ENCODE data around the gene GYPC.
"Not testable (repeated sequence)": the region's sequence is repeated elsewhere in the genome, so short reads cannot be mapped to it uniquely, and the experiment has no call there.

The GYPC gene

DNA sequence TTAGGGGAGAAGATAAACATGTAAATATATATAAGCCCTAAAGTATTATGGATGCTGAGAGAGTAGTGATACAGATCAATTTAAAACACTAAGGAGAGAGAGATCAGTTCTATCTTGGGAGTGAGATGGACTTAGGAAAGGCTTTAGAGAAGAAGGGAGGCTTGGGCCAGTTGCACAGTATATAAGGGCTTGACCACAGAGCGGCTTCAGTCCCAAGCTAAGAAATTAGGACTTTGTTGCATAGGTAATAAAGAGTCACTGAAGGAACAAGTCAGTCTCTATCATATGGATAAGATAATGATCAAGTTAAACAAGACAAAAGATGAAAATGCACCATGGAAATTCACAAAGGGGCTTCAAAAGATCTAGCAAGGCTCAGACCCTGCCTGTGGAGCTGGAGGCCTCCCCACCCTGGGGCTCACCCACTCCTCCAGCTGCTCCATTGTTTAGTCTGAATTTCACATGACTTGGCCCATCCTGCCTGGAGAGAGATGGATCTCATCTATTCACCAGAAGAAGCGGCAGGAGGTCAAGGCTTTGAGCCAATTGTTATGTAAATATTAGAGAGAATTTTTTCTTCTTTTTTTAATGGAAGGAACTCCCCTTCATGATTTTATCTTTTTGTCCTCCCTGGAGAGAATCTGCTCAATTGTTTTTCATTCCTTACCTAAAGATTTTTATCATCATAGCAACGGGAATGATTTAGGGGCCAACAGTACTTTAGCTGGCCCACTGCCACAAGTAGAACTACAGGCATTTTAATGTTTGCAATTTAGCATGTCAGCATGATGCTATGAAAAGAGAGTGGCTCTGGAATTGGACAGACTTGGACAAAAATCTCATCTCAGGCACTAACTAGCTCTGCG lies 44.0 kb downstream of the GYPC start:
- no peak for DNase-seq (ENCODE audit: low spot score)

DNA sequence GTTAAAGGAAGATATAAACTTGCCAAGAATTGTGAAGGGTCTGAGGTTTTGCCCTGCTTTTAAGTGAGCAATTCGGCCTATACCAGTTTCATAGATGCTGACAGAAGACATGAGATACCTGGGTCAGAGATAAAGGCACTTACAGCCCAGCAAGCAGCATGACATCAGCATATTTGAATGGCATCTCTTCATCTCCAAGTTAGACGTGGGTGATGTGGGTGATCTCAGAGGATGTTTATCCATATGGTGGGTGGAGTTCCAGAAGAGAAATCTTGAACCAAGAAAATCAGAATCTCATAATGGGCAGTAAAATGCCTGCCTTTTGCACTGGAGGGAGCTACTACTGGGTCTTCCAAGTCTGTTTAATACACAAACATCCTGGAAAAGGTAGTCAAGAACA lies 44.7 kb downstream of the GYPC start:
- no peak for DNase-seq (ENCODE audit: low spot score)

DNA sequence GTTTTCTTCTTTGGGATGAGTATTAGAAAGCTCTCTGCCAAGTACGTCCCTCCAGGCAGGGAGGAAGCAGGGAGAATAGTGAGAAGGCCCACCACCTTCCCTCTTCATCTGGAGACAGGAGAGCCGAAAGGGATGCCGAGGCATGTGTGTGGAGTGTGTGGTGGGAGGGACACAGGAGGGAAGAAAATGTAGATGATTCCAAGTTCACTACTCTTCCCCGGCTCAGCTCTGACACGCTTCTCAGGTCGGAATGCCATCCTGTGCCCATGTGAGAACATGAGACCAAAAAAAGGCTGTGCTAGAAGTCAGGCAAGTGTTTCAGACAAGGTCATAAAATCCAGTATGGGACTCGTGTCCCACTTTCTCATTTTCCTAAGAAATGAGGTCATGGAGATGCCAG lies 47.4 kb downstream of the GYPC start:
- no peak for DNase-seq (ENCODE audit: low spot score)

DNA sequence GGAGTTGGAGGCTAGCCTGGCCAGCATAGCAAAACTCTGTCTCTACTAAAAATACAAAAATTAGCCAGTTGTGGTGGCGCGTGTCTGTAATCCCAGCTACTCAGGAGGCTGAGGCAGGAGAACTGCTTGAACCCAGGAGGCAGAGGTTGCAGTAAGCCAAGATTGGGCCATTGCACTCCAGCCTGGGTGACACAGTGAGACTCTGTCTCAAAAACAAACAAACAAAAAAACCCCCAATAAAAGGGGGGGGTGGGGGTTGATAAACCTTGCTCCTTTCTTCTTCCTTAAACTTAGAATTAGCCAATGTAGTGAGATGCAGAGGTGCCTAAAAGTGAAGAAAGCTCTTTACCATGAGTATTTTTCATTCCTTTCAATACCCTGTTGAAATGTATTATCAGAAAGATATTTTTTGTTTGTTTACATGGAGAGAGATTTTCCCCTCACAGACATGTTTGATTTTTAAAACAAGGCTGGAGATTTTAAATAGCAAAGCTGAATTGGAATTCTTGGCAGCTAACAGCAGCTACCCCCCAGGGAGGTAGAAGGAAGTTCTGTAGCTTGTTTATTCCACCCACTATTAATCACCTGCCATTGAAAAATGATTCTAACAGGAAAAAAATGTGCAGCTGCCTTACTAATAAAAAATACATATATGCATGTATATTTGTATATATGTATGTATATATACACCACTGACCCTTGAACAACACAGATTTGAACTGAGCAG lies 48.6 kb downstream of the GYPC start:
- DNase-seq (ENCODE audit: low spot score), result no peak

DNA sequence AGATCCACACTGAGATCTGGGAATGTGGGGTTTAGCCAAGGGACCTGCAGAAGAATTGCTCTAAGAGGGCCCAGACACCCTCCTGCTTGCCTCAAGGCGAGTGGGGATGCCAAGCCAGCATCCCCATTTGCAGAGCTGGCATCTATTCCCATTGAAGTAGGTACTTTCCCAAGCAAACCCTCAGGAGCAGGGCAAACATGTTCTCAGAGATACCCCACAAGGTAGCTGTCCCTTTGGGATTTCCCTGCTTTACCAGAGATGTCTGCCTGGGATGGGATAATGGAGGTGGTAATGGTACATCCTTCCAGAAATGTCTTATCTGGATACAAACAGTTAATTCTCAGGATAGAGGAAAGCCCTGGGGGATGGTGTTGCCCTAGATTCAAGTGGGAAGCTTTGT lies 51.2 kb downstream of the GYPC start:
- no peak for DNase-seq (ENCODE audit: low spot score)

DNA sequence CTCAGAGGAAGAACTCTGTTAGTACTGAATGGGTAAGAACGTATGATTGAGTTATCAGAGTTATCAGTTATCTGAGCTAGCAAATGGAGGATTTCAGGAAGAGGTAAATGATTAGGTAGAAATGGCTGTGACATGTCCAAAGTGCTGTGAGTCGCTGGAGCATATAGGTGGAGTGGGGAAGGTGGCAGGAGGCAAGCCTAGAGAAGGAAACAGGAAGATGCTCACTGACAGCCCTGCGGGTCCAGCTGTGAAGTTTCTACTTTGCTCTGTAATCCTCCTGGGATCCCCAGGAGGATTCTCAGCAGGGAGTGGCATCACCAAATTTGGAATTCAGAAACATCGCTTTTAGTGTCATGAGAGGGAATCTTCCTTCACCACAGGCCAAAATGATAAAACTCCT lies 52.0 kb downstream of the GYPC start:
- no peak for DNase-seq (ENCODE audit: low spot score)

DNA sequence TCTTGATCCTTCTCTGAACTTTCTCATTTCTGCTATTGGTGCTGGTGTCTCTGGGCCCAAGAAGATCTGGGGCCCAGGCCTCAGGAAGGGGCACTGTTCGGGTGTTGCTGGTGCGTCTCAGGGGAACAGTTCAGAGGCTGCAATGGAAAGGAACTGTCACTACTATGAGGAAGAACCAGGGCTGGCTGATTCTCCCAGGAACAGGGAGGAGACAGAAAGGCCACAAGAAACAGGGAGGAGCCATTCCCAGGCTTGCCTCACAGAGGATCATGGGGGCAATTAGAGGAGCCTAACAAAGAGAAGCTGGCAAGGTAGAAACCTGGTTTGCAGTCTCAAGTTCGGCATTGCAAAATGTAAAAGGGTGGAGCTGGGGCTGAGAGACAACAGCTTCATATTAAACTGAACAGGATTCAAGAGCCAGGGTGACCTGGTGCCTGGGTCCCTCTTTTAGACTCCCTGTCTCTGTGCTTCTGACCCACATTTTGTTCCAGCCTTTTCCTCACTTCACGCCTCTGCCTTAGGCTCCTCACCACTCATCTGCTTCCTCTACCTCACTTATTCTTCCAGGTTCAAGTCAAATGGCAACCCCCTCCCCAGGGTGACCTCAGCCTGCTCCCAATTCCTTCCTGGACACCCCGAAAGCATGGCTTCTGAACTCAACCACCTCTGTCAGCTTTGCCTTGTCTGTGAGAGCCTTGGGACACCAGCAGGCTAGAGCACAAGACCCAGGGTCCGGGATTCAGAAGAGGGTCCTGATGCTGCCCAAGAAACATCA lies 58.4 kb downstream of the GYPC start:
- DNase-seq (ENCODE audit: low spot score), result no peak

DNA sequence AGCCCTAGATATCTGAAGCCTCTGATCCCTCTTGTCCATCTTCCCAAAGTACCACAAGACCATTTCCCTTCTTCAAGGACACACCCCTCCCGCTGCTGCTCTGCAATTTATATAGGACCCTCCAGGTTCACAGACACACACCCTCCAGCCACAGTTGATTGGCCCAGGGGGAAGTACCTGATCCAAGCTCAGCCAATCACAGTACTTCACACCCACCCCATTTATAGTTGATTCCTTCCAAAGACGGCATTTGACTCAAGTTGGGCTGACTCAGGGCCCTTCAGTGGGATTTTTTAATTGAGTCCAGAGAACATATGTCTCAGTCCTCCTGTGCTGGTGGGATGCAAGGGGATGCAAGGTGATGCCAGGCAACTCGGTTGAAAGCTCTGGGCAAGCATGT lies 59.2 kb downstream of the GYPC start:
- DNase-seq (ENCODE audit: low spot score), result no peak

DNA sequence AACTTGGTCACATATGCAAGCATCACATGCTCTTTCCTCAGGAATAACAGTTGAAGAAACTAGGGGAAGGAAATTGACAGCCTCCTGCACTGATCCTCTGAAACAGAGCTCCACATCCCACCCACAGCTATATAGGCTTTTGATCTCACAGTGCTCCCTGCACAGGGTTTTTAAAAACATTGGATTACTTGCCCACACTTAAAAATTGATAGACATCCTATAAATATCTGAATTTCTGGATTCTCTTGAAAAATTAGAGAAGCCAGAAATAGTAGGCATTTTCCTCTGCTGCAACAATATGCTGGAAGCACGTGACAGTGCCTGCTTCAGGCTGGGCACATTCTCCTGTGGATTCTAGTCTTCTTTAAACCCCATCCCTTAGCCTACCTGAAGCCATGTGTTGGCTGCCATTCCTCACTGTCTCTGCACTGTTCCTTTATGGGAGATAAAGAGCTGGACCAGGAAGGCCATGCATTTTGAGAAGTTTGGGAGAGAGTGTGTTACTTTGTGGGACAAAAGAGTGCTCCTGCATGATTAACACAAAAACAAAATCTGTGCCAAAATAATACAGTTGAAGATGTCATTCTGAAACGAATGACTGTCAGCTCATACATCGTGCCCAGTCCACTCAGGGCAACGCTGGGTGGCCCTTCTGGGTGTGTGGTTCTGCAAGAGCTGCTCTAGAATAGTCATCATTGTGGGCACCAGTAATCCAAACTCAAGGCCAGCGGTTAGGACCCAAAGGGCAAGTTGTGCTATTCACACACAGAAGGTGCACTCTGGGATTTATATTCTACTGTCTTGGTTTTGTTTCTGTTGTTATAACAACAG lies 59.8 kb downstream of the GYPC start:
- DNase-seq (ENCODE audit: low spot score), result no peak

DNA sequence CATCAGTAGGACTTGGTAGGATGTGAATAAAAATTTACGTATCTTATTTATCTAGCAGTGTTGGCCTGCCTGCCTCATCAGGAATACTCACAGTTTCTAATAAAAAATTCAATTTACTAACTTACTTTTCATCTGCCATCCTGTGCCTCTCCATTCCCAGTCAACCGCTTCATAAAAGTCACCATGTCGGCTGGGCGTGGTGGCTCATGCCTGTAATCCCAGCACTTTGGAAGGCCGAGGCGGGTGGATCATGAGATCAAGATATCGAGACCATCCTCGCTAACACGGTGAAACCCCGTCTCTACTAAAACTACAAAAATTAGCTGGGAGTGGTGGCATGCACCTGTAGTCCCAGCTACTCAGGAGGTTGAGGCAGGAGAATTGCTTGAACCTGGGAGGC lies 61.3 kb downstream of the GYPC start:
- not testable (repeated sequence) for DNase-seq (ENCODE audit: low spot score)

DNA sequence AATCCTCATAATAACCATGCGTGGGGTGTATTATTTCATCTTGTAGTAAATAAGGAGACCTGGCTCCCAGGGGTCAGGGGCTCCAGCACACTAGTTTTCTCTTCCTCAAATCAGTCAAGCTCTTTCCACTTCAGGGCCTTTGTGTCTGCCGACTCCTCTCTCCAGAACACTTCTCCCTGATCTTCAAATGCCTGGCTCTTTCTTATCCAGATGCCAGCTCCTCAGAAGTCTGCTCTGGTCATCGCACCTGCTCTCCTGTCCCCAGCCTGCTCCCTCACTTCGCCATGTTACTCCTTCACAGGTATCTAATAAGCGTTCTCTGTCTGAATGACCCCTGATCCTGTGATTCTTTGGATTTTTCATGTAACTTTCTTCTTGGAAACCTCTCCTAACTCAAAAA lies 62.0 kb downstream of the GYPC start:
- DNase-seq (ENCODE audit: low spot score), result no peak

DNA sequence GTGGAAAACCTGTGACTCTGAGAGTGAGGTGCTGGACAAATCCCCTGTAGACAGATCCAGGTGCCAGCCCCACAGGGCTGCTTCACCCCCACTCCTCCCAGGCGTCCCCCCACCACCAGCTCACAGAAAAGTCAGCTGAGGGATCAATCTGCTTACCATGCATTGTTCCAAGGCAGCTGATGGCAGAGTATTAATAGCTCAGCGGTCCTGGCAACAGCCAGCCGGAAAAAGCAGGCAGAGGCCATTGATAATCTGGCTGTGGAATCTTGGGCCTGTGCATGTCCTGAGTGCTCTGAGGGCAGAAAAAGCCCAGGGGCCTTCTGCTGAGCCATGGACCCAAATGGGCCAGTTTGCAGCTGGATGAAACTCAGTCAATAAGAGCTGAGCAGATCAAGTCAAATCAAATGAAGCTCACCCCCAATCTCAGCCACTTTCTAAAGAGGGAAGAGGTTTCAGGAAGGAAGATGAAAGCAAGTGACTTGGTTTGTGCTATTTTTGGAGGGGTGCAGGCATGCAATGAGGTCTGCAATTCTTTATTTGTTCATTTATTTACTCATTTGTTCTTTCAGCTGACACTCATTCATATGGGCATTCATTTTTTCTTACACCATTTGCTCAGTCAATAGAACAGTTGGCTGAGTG lies 63.4 kb downstream of the GYPC start:
- no peak for DNase-seq (ENCODE audit: low spot score)

DNA sequence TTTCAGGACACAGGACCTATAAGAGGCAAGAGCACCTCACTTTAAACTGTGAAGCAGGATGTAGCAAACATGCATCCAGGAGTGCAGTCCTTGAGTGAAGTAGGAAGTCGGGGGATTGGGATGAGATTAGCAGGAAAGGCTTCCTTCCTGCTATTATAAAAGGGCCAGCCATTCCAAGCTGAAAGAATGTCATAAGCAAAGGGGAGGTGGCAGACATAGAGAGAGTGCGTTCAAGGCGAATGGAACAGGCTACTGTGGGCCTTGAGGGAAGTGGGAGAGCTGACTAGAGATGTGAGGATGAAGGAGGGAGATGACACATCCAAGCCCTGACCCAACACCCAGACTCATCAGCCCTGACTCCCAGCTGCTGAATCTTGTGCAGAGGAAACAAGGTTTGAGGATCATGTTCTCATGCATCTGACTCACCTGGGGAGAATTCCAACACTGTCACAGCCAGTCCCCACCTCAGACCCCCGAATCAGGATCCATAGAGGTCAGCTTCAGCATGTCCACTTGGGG lies 63.9 kb downstream of the GYPC start:
- DNase-seq (ENCODE audit: low spot score), result peak; percentile 93

DNA sequence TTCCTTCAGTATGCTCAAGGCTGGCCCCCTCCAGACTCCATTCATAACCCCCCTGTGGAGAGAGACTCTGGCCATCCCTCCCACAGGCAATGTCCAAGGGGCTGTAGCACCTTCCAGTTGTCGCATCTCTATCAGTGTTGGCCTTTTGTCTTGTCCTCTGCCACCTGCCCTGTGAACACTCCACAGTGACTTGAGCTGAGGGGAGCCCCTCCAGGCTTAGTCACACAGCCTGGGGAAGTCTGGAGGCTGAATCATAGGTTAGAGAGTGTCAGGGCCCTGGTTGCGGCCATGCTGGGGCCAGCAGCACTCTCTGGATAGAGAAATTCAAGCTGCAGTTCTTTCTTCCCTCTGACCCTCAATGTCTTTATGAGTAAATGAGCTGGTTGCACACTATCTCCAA lies 64.7 kb downstream of the GYPC start:
- DNase-seq (ENCODE audit: low spot score), result peak; percentile 51

DNA sequence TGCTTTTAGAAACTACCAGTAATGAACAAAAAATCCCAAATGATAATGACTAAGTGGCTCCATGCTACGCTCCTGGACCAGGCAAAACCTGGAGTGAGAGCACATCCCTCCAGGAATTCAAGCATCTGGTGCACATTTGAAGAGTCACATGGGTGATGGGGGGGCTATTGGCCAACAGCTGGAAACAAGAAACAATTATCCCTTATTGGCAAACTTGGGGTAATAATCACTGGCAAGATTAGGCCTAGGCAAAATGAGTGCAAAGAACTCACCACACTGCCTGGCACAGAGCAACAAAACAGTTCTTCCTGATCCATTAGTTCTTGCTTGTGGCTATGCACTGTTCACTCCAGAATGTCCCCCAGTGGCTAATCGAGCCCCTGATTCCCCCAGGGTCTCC lies 66.1 kb downstream of the GYPC start:
- no peak for DNase-seq (ENCODE audit: low spot score)

DNA sequence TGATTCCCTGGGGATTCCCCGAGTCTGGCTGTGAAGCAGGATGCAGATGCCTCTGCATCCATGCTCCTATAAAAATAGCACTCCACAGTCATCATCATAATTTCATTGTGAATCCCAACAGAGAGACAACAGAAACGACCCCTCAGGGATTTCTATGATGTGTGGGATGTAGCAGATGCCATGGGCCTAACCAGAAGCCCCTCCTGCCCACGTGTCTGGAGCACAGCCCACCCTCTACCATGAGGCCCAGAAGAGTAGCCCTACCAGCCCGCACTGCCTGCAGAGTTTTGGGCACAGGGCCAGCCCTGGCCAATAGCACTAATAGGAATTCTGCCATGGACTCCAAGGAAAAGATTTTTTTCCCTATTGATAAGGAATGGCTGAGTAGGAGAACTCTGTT lies 66.6 kb downstream of the GYPC start:
- no peak for DNase-seq (ENCODE audit: low spot score)

DNA sequence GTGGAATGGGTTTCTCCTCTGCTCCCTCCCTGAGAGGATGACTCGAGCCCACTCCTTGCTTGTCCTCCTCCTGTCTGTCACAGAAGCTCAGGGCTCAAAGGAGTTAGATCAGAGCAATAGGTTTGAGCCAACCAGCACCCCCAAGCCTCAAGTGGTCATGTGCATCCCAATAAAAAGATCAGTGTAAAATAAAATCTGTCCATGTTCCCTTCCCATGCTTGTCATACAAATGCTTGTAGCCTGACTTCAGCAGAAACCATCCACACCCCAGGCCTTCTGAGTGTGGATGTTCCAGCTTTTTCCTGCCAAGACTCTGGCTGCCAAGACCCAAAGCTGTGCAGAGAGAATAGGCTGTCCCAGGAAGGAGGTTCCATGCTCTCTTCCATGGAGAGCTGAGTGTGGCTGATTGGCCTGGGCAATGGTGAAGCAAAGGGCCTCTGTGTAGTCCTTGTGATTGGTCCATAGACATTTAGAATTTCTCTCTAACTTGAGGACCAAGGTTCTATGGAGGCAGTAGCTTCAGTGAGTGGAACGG lies 67.4 kb downstream of the GYPC start:
- DNase-seq (ENCODE audit: low spot score), result no peak

DNA sequence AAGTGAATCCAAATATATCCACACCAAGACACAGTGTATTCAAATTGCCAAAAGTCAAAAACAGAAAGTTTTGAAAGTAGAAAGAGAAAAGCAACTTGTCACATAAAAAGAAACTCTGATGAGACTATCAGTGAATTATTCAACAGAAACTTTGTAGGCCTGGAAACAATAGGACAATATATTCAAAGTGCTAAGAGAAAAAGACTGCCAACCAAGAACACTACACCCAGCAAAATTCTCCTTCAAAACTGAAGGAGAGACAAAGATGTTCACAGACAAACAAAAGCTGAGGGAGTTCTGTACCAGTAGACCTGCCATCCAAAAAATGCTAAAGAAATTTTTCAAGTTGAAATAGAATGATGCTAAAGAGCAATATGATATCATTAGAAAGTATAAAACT lies 69.6 kb downstream of the GYPC start:
- DNase-seq (ENCODE audit: low spot score), result no peak

DNA sequence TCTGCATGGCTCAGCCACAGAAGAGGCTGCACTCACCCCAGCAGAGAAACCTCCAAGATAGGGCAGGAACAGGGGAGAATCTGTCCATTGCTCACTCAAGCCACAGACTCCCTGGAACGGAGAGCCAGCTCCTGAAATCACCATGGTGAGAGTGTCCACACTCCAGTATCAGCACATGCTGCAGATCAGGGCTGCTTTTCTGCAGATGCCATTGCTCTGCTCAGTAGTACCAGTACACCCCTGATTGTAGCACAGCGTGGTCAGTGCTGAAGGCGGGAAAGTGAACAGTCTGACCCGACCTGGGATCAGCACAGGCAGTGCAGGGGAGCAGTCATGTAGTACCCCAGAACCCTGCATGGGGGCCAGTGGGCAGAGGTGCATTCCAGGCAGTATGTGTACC lies 73.9 kb downstream of the GYPC start:
- DNase-seq (ENCODE audit: low spot score), result no peak

DNA sequence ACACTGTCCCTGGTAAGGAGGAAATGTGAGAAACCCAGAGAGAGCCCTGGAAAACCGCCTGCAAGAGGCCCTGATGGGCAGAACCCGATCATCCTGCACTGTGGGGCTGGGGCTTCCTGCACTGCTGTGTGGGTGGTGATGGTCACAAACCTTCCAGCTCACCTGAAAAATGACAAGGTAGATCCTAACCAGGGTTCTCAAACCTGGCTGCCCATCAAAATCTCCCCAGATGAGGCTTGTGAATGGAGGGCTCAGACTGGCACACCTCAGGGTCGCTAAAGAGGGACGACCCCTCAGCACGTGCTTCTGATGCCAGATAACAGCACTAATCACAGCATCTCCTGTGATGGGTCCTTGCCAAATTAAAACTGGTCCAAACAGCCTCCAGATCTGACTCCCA lies 74.7 kb downstream of the GYPC start:
- no peak for DNase-seq (ENCODE audit: low spot score)

DNA sequence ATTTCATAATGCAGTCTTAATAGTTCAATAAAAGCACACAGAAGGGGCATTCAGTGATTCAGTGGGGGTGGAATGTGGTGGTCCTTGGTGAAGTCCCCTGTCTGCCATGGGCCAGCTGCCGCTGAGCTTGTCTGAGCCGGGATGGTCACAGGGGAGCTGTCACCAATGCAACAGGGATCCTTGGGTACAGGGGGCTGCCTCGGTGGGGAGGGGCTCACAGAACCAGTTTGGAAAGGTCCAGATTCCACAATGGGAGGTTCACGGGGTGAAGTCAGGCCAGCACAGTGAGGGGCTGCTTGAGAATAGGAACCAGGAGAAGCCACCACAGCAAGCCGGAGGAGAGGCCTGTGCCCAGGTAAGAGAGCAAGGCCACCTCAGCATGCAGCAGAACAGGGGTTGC lies 75.4 kb downstream of the GYPC start:
- DNase-seq (ENCODE audit: low spot score), result no peak

Measured in kidney capillary endothelial cell (primary cell).